ENCODE results near the gene GBGT1.
A peak's percentile ranks its signal among the peaks of the same experiment; 100 is the strongest.

Gene GBGT1

GRCh38 chr9:133119103-133119845 is 44.4 kb downstream of the GBGT1 start:
- H3K4me3 ChIP-seq (ENCODE audit: low read depth, low read length), result peak overlapping the region; percentile 60
- no peak for DNase-seq (ENCODE audit: low read depth)

DNA sequence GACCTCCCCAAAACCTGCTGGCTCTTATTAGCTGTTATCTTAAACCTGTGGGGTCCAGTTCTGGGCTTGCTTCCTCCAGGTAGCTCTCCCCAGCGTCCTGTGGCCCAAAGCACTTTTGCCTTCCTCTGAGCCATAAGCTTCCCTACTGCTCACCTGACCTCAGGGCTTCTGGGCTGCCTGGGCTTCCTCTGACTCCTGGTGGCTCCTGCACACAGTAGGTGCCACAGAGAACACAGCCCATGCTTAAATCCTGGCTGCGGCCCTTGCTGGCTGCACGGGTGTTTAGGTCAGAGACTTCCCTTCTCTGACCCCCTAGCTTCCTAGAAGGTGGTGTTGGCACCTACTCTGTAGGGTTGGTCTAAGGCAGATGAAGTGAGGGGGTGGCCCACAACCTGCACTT is 45.1 kb downstream of the GBGT1 start:
- DNase-seq (ENCODE audit: low read depth), result no peak

DNA sequence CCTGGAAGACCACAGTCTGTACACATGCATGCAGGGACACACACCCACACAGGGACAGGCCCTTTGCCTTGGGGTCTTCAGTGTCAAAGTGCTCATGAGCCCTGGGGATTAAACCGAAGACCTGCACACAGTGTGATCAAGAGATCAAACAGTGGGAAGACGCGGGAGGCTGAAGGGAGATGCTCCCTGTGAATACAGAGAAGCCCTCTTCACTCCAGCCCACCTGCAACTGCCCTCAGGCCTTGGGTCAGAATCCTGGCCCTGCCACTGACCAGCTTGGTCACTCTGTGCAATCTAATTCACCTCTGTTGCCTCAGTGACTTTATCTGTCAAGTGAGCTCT is 45.6 kb downstream of the GBGT1 start:
- H3K4me3 ChIP-seq (ENCODE audit: low read depth, low read length), result no peak overlapping the region
- DNase-seq (ENCODE audit: low read depth), result no peak

More for the DNA sequence above, 45.1 kb downstream of the GBGT1 start:
- H3K4me3 ChIP-seq (ENCODE audit: low read depth, low read length), result no peak overlapping the region

DNA sequence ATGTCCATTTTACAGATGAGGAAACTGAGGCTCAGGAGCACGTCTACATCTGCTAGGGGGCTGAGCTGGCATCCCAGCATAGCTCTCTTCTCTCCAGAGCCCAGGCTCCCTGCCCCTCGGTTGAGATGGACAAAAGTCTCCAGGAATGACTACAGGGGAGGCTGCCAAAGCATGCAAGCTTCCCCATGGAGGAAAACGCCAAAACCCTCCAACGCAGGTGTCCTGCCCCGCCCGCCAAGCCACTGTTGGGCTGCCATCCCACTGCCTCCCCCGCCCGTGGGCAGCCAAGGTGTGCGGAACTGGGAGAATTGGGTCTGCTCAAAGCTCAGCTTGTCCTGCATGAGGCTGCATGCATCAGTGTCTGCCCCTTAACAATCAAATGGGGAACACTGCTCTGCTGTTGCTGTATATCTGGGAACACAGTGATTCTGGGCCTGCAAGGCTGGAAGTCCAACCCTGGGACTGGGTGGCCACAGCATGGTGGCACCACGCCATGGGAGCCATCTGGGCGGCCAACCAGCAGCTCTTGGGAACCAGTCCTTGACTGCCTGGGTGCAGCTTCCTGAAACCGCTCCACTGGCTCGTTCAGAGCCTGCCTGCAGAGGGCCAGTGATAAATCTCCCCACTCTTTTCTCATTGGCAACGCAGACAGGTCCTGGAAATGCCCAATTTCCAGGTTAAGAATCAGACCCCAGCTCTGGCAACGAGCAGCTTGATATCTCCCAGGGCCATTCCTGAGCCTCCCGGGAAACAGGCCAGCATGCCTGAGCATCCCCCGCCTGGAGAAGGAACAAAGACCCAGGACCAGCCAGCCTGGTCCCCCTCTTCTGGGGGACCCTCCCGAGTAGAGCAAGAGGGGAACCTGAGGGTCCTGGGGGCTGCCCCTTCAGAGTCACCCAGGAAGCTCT is 46.2 kb downstream of the GBGT1 start:
- DNase-seq (ENCODE audit: low read depth), result no peak
- H3K4me3 ChIP-seq (ENCODE audit: low read depth, low read length), result no peak overlapping the region

- no peak for DNase-seq (ENCODE audit: low read depth)
Measured at GRCh38 chr9:133116346-133117231, 47.1 kb downstream of the GBGT1 start.

DNA sequence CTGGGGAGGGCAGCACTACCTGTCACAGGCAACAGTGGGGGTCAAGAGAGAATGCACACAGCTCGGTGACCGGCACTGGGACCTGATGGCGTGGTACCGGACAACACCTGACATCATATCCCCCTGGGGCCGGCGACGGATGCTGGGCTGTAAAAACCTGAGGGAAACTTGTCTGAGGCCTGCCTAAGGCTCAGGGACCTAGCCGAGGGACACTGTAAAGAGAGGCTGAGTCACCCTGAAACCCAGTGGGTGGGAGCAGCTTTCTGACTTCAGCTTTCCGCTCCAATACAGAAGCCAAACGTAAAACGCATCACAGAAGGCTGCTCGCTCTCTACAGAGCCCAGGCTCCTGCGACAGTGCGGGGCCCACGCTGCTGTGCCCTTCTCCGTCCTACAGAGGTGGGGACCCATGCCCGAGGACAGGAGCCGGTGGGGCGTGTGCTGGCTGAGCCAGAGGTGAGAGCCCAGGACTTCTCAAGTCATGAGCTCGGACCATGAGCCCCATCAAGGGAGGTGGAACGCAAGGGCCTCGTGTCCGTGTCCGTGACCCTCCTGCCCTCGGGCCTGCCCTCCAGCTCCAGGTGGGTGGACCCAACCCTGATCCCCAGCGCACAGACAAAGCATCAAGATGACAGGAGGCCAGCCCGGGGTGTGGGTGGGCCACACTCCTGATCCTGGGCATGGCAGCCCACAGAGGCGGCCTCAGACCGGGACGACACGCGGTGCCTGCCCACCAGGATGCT is 47.9 kb downstream of the GBGT1 start:
- DNase-seq (ENCODE audit: low read depth), result no peak
- no peak overlapping the region for H3K4me3 ChIP-seq (ENCODE audit: low read depth, low read length)

More at GRCh38 chr9:133116346-133117231, 47.1 kb downstream of the GBGT1 start:
- no peak overlapping the region for H3K4me3 ChIP-seq (ENCODE audit: low read depth, low read length)

- H3K4me3 ChIP-seq (ENCODE audit: low read depth, low read length), result no peak overlapping the region
- no peak for DNase-seq (ENCODE audit: low read depth)
Measured at GRCh38 chr9:133114886-133115603, 48.7 kb downstream of the GBGT1 start.

GRCh38 chr9:133113949-133114885 is 49.5 kb downstream of the GBGT1 start:
- DNase-seq (ENCODE audit: low read depth), result no peak

GRCh38 chr9:133113163-133113948 is 50.4 kb downstream of the GBGT1 start:
- no peak for DNase-seq (ENCODE audit: low read depth)
- no peak overlapping the region for H3K4me3 ChIP-seq (ENCODE audit: low read depth, low read length)

More at GRCh38 chr9:133113949-133114885, 49.5 kb downstream of the GBGT1 start:
- no peak overlapping the region for H3K4me3 ChIP-seq (ENCODE audit: low read depth, low read length)

DNA sequence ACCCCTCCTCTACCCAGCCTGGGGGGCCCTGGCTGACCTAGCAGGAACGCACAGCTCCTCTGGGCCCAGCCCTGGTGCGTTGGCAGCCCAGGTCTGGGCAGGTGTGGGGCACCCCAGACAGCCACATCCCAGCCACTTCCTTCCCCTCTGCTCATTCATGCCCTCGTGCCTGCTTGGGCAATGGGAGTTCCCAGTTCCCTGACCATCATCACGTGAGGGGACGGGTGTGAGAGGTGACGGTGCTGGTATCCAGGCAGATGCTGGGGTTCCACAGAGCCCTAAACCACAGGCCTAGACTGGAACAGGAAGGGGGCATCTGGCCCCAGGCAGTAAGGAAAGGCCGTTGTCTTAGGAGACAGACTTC is 51.1 kb downstream of the GBGT1 start:
- no peak for DNase-seq (ENCODE audit: low read depth)
- no peak overlapping the region for H3K4me3 ChIP-seq (ENCODE audit: low read depth, low read length)

GRCh38 chr9:133111808-133112662 is 51.7 kb downstream of the GBGT1 start:
- H3K4me3 ChIP-seq (ENCODE audit: low read depth, low read length), result no peak overlapping the region
- no peak for DNase-seq (ENCODE audit: low read depth)

DNA sequence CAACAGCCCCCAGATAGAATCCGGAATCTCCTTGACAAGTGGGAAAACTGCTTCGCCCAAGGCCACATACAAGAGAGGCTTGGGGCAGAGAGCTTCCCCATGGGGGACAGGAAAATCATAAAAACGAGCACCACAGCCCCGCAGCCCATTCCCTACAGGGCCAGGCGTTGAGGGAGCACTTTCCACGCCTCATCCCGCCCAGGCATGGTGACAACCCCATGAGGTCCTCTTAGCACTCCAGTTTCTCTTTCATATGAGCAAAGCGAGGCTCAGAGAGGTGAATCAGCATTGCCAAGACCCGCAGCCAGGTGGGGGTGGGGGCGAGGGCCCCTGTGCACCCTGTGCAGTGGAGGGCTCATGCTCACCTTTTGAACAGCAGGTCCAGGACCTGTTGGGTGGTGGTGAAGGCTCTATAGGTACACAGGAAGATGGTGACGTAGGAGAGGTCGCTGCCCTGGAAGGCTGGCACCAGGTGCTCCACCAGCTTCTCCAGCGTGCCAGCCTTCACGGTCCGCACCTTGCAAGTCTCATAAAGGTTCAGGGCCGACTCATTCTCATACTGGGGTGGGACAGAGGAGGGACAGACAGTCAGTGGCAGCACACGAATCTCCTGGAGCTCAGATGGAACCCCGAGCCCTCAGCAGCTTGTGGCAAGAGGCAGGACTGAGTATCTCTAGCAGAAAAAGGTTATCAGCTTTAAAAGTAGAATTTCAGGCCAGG is 53.6 kb downstream of the GBGT1 start:
- H3K4me3 ChIP-seq (ENCODE audit: low read depth, low read length), result no peak overlapping the region
- DNase-seq (ENCODE audit: low read depth), result no peak

GRCh38 chr9:133108794-133109641 is 54.7 kb downstream of the GBGT1 start:
- H3K4me3 ChIP-seq (ENCODE audit: low read depth, low read length), result no peak overlapping the region
- no peak for DNase-seq (ENCODE audit: low read depth)

- no peak overlapping the region for H3K4me3 ChIP-seq (ENCODE audit: low read depth, low read length)
- DNase-seq (ENCODE audit: low read depth), result no peak
Measured at GRCh38 chr9:133107961-133108793, 55.5 kb downstream of the GBGT1 start.
